SU-DHL-6 (cell line): ENCODE measurements around the gene RYR2.

ENCODE experiments used
- CTCF ChIP-seq: fragments of 200-600 bp; sonication (generic); IDR thresholded peaks from one replicate; pipeline ENCODE4 v1.5.1; 2017; ENCODE audit warnings: antibody characterized with exemption, mild to moderate bottlenecking, low read length, moderate library complexity; ENCODE audit not compliant: insufficient read depth, poor library complexity, severe bottlenecking
- EZH2phosphoT487 ChIP-seq: fragments of 200-600 bp; sonication (generic), shearing (Covaris generic); conservative IDR thresholded peaks from 2 replicates; pipeline ENCODE4 v1.6.1; 2018; ENCODE audit warnings: mild to moderate bottlenecking, antibody characterized with exemption, low read length, moderate library complexity, mixed read lengths

GRCh38 chr1:237774246-237774645 lies 732.3 kb downstream of the RYR2 start:
- no peak for TF ChIP-seq CTCF
- no peak for TF ChIP-seq EZH2phosphoT487
